ENCODE measurements around the gene PCDHB9.
"Not testable (repeated sequence)": the region's sequence is repeated elsewhere in the genome, so short reads cannot be mapped to it uniquely, and the experiment has no call there.

PCDHB9 gene

GRCh38 chr5:141223112-141223783 is 36.3 kb downstream of the PCDHB9 start, which contains the start of gene PCDHB14:
TSS of gene PCDHB14 (plus strand) at chr5:141223343. CDS start at chr5:141223506, 163 bp downstream.
- ATAC-seq (ENCODE audit: low read depth): peak; percentile 84
- DNase-seq (ENCODE audit: low spot score): no peak
- no peak within 1 kb of the TSS for H3K27ac ChIP-seq (ENCODE audit: poor library complexity, severe bottlenecking)
- H3K27me3 ChIP-seq (ENCODE audit: insufficient read depth, poor library complexity, severe bottlenecking): peaks cover 26% of the 10 kb centered on the region
- peaks cover 2% of the 10 kb centered on the region for H3K4me1 ChIP-seq (ENCODE audit: insufficient read depth, poor library complexity, severe bottlenecking)
- peak; percentile 70 for TF ChIP-seq CTCF (IDR thresholded peaks at IDR 0.05; ENCODE audit: poor library complexity, severe bottlenecking)
- H3K4me3 ChIP-seq (ENCODE audit: severe bottlenecking): peak within 1 kb of the TSS; percentile 18
- H3K36me3 ChIP-seq (ENCODE audit: low read depth): no peaks in the 10 kb centered on the region
- peaks cover 5% of the 10 kb centered on the region for H3K9me3 ChIP-seq (ENCODE audit: severe bottlenecking)

GRCh38 chr5:141224844-141225243 is 37.9 kb downstream of the PCDHB9 start:
- not testable (repeated sequence) for H3K9me3 ChIP-seq (ENCODE audit: severe bottlenecking); H3K27ac ChIP-seq (ENCODE audit: poor library complexity, severe bottlenecking); H3K36me3 ChIP-seq (ENCODE audit: low read depth); DNase-seq (ENCODE audit: low spot score); H3K4me3 ChIP-seq (ENCODE audit: severe bottlenecking); H3K4me1 ChIP-seq (ENCODE audit: insufficient read depth, poor library complexity, severe bottlenecking); ATAC-seq (ENCODE audit: low read depth)
- H3K27me3 ChIP-seq (ENCODE audit: insufficient read depth, poor library complexity, severe bottlenecking): peaks cover 26% of the 10 kb centered on the region

DNA sequence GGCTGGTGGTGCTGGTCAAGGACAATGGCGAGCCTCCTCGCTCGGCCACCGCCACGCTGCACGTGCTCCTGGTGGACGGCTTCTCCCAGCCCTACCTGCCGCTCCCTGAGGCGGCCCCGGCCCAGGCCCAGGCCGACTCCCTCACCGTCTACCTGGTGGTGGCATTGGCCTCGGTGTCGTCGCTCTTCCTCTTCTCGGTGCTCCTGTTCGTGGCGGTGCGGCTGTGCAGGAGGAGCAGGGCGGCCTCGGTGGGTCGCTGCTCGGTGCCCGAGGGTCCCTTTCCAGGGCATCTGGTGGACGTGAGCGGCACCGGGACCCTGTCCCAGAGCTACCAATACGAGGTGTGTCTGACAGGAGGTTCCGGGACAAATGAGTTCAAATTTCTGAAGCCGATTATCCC is 38.5 kb downstream of the PCDHB9 start:
- H3K4me1 ChIP-seq (ENCODE audit: insufficient read depth, poor library complexity, severe bottlenecking); DNase-seq (ENCODE audit: low spot score); H3K9me3 ChIP-seq (ENCODE audit: severe bottlenecking); H3K36me3 ChIP-seq (ENCODE audit: low read depth); ATAC-seq (ENCODE audit: low read depth); H3K4me3 ChIP-seq (ENCODE audit: severe bottlenecking); H3K27ac ChIP-seq (ENCODE audit: poor library complexity, severe bottlenecking): not testable (repeated sequence)
- peaks cover 26% of the 10 kb centered on the region for H3K27me3 ChIP-seq (ENCODE audit: insufficient read depth, poor library complexity, severe bottlenecking)

GRCh38 chr5:141234109-141234667 is 47.2 kb downstream of the PCDHB9 start:
- H3K4me3 ChIP-seq (ENCODE audit: severe bottlenecking): no peak overlapping the region
- H3K27me3 ChIP-seq (ENCODE audit: insufficient read depth, poor library complexity, severe bottlenecking): peaks cover 16% of the 10 kb centered on the region
- H3K36me3 ChIP-seq (ENCODE audit: low read depth): no peaks in the 10 kb centered on the region
- DNase-seq (ENCODE audit: low spot score): no peak
- ATAC-seq (ENCODE audit: low read depth): no peak
- no peak overlapping the region for H3K27ac ChIP-seq (ENCODE audit: poor library complexity, severe bottlenecking)
- TF ChIP-seq CTCF (IDR thresholded peaks at IDR 0.05; ENCODE audit: poor library complexity, severe bottlenecking): peak; percentile 43
- peaks cover 10% of the 10 kb centered on the region for H3K9me3 ChIP-seq (ENCODE audit: severe bottlenecking)
- H3K4me1 ChIP-seq (ENCODE audit: insufficient read depth, poor library complexity, severe bottlenecking): no peaks in the 10 kb centered on the region

DNA sequence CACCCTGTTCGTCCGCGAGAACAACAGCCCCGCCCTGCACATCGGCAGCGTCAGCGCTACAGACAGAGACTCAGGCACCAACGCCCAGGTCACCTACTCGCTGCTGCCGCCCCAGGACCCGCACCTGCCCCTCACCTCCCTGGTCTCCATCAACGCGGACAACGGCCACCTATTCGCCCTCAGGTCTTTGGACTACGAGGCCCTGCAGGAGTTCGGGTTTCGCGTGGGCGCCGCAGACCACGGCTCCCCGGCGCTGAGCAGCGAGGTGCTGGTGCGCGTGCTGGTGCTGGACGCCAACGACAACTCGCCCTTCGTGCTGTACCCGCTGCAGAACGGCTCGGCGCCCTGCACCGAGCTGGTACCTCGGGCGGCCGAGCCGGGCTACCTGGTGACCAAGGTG is 49.0 kb downstream of the PCDHB9 start:
- H3K4me1 ChIP-seq (ENCODE audit: insufficient read depth, poor library complexity, severe bottlenecking); ATAC-seq (ENCODE audit: low read depth); H3K36me3 ChIP-seq (ENCODE audit: low read depth); H3K27ac ChIP-seq (ENCODE audit: poor library complexity, severe bottlenecking); H3K4me3 ChIP-seq (ENCODE audit: severe bottlenecking); DNase-seq (ENCODE audit: low spot score): not testable (repeated sequence)
- Histone ChIP-seq H3K9me3 (ENCODE audit: severe bottlenecking) (peaks cover 16% of the 10 kb centered on the region), H3K27me3 (ENCODE audit: insufficient read depth, poor library complexity, severe bottlenecking) (peaks cover 24% of the 10 kb centered on the region)

GRCh38 chr5:141236516-141237313 is 49.8 kb downstream of the PCDHB9 start:
- H3K9me3 ChIP-seq (ENCODE audit: severe bottlenecking): peaks cover 16% of the 10 kb centered on the region
- DNase-seq (ENCODE audit: low spot score) (no peak), ATAC-seq (ENCODE audit: low read depth) (no peak)
- no peak for TF ChIP-seq CTCF (IDR thresholded peaks at IDR 0.05; ENCODE audit: poor library complexity, severe bottlenecking)
- H3K4me3 ChIP-seq (ENCODE audit: severe bottlenecking): no peak overlapping the region
- H3K27me3 ChIP-seq (ENCODE audit: insufficient read depth, poor library complexity, severe bottlenecking): peaks cover 24% of the 10 kb centered on the region
- no peak overlapping the region for H3K27ac ChIP-seq (ENCODE audit: poor library complexity, severe bottlenecking)
- no peaks in the 10 kb centered on the region for H3K36me3 ChIP-seq (ENCODE audit: low read depth)
- no peaks in the 10 kb centered on the region for H3K4me1 ChIP-seq (ENCODE audit: insufficient read depth, poor library complexity, severe bottlenecking)
